WTC11 (cell line): ENCODE data around the gene TGFBR2. TPM values are rescaled to one million over a fixed set of nuclear protein-coding genes. Genes with fewer than 3 reads are reported as not detected.

ENCODE experiments used
- ATAC-seq: fragments of 200-7000 bp; cut with Tn5 transposase; 2 replicates; pipeline ENCODE4 v1.10.0; 2021; ENCODE audit warnings: mild to moderate bottlenecking, moderate library complexity
- CTCF ChIA-PET: fragments of 300-600 bp; sonication (Branson Sonifier 250); formaldehyde crosslinking; loops from one replicate; lab custom pipeline; 2021; ENCODE audit warnings: antibody characterized with exemption; lab: Charles Lee
- POLR2A ChIA-PET: fragments of 350-600 bp; sonication (Branson Sonifier 250); formaldehyde crosslinking; loops from one replicate; lab custom pipeline; 2021; ENCODE audit warnings: antibody characterized with exemption; lab: Charles Lee
- DNase-seq: peaks from one replicate; pipeline ENCODE4 v3.0.0; 2021; ENCODE audit warnings: low spot score
- H3K27ac Mint-ChIP-seq: 2 replicates; pipeline ENCODE4 v1.8.0; 2021; ENCODE audit warnings: mixed read lengths
- H3K27me3 Mint-ChIP-seq: 2 replicates; pipeline ENCODE4 v1.8.0; 2021; ENCODE audit warnings: low read depth, mild to moderate bottlenecking, moderate library complexity, mixed read lengths
- H3K36me3 Mint-ChIP-seq: 2 replicates; pipeline ENCODE4 v1.8.0; 2021; ENCODE audit warnings: mixed read lengths
- H3K4me1 Mint-ChIP-seq: 2 replicates; pipeline ENCODE4 v1.8.0; 2022; ENCODE audit warnings: mixed read lengths
- H3K4me3 Mint-ChIP-seq: 2 replicates; pipeline ENCODE4 v1.8.0; 2021; ENCODE audit warnings: mild to moderate bottlenecking, moderate library complexity, mixed read lengths
- H3K9me3 Mint-ChIP-seq: 2 replicates; pipeline ENCODE4 v1.8.0; 2021; ENCODE audit warnings: mixed read lengths
- ARID4B ChIP-seq: sonication (generic); formaldehyde crosslinking; IDR thresholded peaks from 2 replicates; pipeline ENCODE4 v1.8.0; 2023; ENCODE audit warnings: missing genetic modification reagents, mild to moderate bottlenecking, borderline replicate concordance
- ATF3 ChIP-seq: sonication (generic); formaldehyde crosslinking; conservative IDR thresholded peaks from 2 replicates; pipeline ENCODE4 v1.8.1; 2022; ENCODE audit warnings: mild to moderate bottlenecking, missing genetic modification reagents
- CBFB ChIP-seq: sonication (generic); formaldehyde crosslinking; IDR thresholded peaks from 2 replicates; pipeline ENCODE4 v1.8.1; 2022; ENCODE audit warnings: mild to moderate bottlenecking, low read depth, missing genetic modification reagents
- FOXP4 ChIP-seq: sonication (generic); formaldehyde crosslinking; IDR thresholded peaks from 2 replicates; pipeline ENCODE4 v1.8.0; 2022; ENCODE audit warnings: mild to moderate bottlenecking, missing genetic modification reagents
- GTF2I ChIP-seq: fragments of 250-450 bp; sonication (Bioruptor Pico); conservative IDR thresholded peaks from 2 replicates; pipeline ENCODE4 v1.4.0; 2021; ENCODE audit warnings: mild to moderate bottlenecking
- NFATC4 ChIP-seq: fragments of 250-450 bp; sonication (Bioruptor Pico); IDR thresholded peaks from 2 replicates; pipeline ENCODE4 v1.9.0; 2021; ENCODE audit warnings: mild to moderate bottlenecking
- TEAD1 ChIP-seq: sonication (generic); formaldehyde crosslinking; IDR thresholded peaks from 2 replicates; pipeline ENCODE4 v1.8.0; 2022; ENCODE audit warnings: mild to moderate bottlenecking, missing genetic modification reagents
- ZNF263 ChIP-seq: sonication (generic); formaldehyde crosslinking; IDR thresholded peaks from 2 replicates; pipeline ENCODE4 v1.8.1; 2022; ENCODE audit warnings: low read depth, mild to moderate bottlenecking, moderate library complexity, missing genetic modification reagents
- ZNF281 ChIP-seq: sonication (generic); formaldehyde crosslinking; IDR thresholded peaks from 2 replicates; pipeline ENCODE4 v1.8.0; 2023; ENCODE audit warnings: mild to moderate bottlenecking, missing genetic modification reagents
- total RNA-seq: library from RNA; stranded (reverse); gene quantifications from 3 replicates; pipeline ENCODE4 v1.2.3, GENCODE V29; 2021
- TF ChIP-seq, protein P1 (sequence below): sonication (generic); formaldehyde crosslinking; IDR thresholded peaks from 2 replicates; pipeline ENCODE4 v1.8.1; 2022; ENCODE audit warnings: low read depth, missing genetic modification reagents, borderline replicate concordance

The TGFBR2 gene
- total RNA-seq, 1 experiment from 2014 or later: 9.6 TPM

GRCh38 chr3:30708472-30708871, 102.1 kb downstream of the TGFBR2 start:
- CTCF ChIA-PET: no interaction called here
- peaks cover 5% of the 10 kb centered on the region; the same call in 1 of the 2 replicates for H3K27me3 Mint-ChIP-seq
- ATAC-seq: no peak

DNA sequence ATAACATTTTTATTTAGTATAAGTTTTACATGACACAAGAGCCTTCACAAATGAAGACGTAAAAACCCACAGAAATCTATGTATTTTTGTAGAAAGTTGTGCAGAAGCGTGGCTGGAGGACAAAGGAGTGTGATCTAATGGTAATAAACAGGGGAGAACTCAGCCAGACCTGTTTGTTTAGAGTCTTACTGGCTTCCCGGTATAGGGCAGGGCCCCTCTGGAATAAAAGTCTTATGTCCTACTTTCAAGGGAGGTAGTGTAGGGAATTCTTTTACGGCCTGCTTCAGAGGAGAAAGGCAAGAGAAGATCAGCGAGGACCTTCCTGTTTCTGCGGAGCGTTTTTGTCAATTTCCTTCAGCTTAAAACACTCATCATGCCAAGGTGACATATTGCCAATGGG, 103.6 kb downstream of the TGFBR2 start:
- Mint-ChIP-seq H3K4me3 (no peak overlapping the region), H3K27me3 (peaks cover 5% of the 10 kb centered on the region; the same call in 1 of the 2 replicates), H3K36me3 (peaks cover 24% of the 10 kb centered on the region), H3K4me1 (peaks cover 10% of the 10 kb centered on the region)
- TF ChIP-seq ATF3 (CRISPR knock-in tag) (no peak), ZNF263 (CRISPR knock-in tag) (no peak), CBFB (CRISPR knock-in tag) (no peak), NFATC4 (no peak), GTF2I (no peak), ZNF281 (CRISPR knock-in tag) (no peak), TEAD1 (CRISPR knock-in tag) (no peak), FOXP4 (CRISPR knock-in tag) (no peak)
- TF ChIP-seq, protein P1, sequence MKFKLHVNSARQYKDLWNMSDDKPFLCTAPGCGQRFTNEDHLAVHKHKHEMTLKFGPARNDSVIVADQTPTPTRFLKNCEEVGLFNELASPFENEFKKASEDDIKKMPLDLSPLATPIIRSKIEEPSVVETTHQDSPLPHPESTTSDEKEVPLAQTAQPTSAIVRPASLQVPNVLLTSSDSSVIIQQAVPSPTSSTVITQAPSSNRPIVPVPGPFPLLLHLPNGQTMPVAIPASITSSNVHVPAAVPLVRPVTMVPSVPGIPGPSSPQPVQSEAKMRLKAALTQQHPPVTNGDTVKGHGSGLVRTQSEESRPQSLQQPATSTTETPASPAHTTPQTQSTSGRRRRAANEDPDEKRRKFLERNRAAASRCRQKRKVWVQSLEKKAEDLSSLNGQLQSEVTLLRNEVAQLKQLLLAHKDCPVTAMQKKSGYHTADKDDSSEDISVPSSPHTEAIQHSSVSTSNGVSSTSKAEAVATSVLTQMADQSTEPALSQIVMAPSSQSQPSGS: no peak
- TF ChIP-seq, all 79 proteins: peak for 0
- 0 out of 2 replicates have a peak, but pooled peaks have one; percentile 28 for ATAC-seq
- no peak for DNase-seq
- Mint-ChIP-seq H3K27ac (no peak overlapping the region), H3K9me3 (peaks cover 28% of the 10 kb centered on the region)
- CTCF ChIA-PET: no interaction called here
- POLR2A ChIA-PET: no interaction called here

More at GRCh38 chr3:30708472-30708871, 102.1 kb downstream of the TGFBR2 start:
- Mint-ChIP-seq H3K36me3 (peaks cover 29% of the 10 kb centered on the region), H3K27ac (no peak overlapping the region), H3K9me3 (peaks cover 34% of the 10 kb centered on the region), H3K4me3 (no peak overlapping the region), H3K4me1 (peaks cover 20% of the 10 kb centered on the region)
- POLR2A ChIA-PET: no interaction called here
- no peak for TF ChIP-seq ARID4B (CRISPR knock-in tag)
- TF ChIP-seq, protein P1: no peak
- DNase-seq: no peak
